ENCODE results near the gene GALNT17. TPM values are rescaled to one million over a fixed set of nuclear protein-coding genes. Genes with fewer than 3 reads are reported as not detected.

The GALNT17 gene
- total RNA-seq, 2 donors from 2014 or later, result 46.7 to 58.1 TPM

DNA sequence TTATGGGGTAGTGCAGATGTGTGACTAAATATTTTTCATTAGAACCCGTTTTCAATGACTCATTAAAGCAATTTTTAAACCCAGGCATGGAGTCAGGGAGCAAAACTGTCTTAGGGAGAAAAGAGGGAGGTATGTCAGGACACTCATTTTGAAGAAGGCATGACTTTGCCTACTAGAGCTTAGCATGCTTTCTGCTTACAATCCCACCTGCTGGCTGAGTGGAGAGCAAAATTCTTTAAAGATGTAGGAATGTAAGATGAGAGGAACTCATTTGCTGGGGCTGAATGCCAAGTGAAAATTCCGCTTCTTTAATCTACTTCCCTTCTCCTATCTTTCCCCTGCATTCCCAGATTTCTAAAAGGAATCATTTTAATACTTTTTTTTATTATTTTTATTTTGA, 232.6 kb downstream of the GALNT17 start:
- H3K36me3 ChIP-seq, result no peaks in the 10 kb centered on the region
- intact Hi-C loops (cut with DNase I), result no loop called here
- no peak overlapping the region for H3K4me3 ChIP-seq
- 48% methylated on average over 2 of the region's 2 CpGs for WGBS
- H3K27ac ChIP-seq, result no peak overlapping the region
- H3K4me1 ChIP-seq (replicated peaks), result no peaks in the 10 kb centered on the region
- no peak for DNase-seq (ENCODE audit: low spot score)
- TF ChIP-seq POLR2AphosphoS5 (IDR thresholded peaks at IDR 0.05), result no peak
- TF ChIP-seq, protein P1, sequence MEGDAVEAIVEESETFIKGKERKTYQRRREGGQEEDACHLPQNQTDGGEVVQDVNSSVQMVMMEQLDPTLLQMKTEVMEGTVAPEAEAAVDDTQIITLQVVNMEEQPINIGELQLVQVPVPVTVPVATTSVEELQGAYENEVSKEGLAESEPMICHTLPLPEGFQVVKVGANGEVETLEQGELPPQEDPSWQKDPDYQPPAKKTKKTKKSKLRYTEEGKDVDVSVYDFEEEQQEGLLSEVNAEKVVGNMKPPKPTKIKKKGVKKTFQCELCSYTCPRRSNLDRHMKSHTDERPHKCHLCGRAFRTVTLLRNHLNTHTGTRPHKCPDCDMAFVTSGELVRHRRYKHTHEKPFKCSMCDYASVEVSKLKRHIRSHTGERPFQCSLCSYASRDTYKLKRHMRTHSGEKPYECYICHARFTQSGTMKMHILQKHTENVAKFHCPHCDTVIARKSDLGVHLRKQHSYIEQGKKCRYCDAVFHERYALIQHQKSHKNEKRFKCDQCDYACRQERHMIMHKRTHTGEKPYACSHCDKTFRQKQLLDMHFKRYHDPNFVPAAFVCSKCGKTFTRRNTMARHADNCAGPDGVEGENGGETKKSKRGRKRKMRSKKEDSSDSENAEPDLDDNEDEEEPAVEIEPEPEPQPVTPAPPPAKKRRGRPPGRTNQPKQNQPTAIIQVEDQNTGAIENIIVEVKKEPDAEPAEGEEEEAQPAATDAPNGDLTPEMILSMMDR (IDR thresholded peaks at IDR 0.05), result no peak
- no peak for TF ChIP-seq POLR2A (IDR thresholded peaks at IDR 0.05)
- H3K27me3 ChIP-seq (replicated peaks; ENCODE audit: insufficient read depth), result no peaks in the 10 kb centered on the region
- H3K9me3 ChIP-seq, result no peaks in the 10 kb centered on the region

GRCh38 chr7:71372991-71373390, 241.0 kb downstream of the GALNT17 start:
- WGBS, result 83% methylated on average over 5 of the region's 5 CpGs
- Histone ChIP-seq H3K27me3 (replicated peaks; ENCODE audit: insufficient read depth) (no peaks in the 10 kb centered on the region), H3K4me1 (replicated peaks) (no peaks in the 10 kb centered on the region), H3K4me3 (no peak overlapping the region), H3K27ac (no peak overlapping the region), H3K36me3 (no peaks in the 10 kb centered on the region), H3K9me3 (no peaks in the 10 kb centered on the region)
- TF ChIP-seq POLR2A (IDR thresholded peaks at IDR 0.05), result no peak
- no peak for TF ChIP-seq POLR2AphosphoS5 (IDR thresholded peaks at IDR 0.05)
- TF ChIP-seq, protein P1 (IDR thresholded peaks at IDR 0.05), result no peak
- DNase-seq (ENCODE audit: low spot score), result no peak
- intact Hi-C loops (cut with DNase I), result no loop called here

DNA sequence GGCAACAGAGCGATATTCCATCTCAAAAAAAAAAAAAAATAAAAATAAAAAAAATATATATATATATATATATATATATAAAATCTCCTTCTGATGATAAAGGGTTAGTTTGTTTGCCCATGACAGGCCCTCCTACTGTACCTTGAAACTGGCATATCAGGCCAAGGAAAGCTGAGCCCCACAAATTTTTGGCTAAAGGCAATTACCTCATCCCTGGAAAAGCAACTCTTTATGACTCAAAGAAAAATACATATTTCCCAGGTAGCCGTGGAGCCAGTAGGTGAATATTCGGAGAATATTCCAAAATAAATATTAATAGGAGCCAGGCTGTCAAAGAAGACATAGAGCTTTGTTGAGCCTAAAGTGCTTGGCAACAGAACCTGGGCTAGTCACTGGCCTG, 245.1 kb downstream of the GALNT17 start:
- no peak overlapping the region for H3K27ac ChIP-seq
- no peak overlapping the region for H3K4me3 ChIP-seq
- WGBS, result 51% methylated on average over 3 of the region's 3 CpGs
- DNase-seq (ENCODE audit: low spot score), result no peak
- H3K4me1 ChIP-seq (replicated peaks), result no peaks in the 10 kb centered on the region
- H3K9me3 ChIP-seq, result no peaks in the 10 kb centered on the region
- TF ChIP-seq POLR2A (IDR thresholded peaks at IDR 0.05) (no peak), POLR2AphosphoS5 (IDR thresholded peaks at IDR 0.05) (no peak)
- TF ChIP-seq, protein P1 (IDR thresholded peaks at IDR 0.05), result no peak
- intact Hi-C loops (cut with DNase I), result no loop called here
- no peaks in the 10 kb centered on the region for H3K27me3 ChIP-seq (replicated peaks; ENCODE audit: insufficient read depth)
- H3K36me3 ChIP-seq, result no peaks in the 10 kb centered on the region

DNA sequence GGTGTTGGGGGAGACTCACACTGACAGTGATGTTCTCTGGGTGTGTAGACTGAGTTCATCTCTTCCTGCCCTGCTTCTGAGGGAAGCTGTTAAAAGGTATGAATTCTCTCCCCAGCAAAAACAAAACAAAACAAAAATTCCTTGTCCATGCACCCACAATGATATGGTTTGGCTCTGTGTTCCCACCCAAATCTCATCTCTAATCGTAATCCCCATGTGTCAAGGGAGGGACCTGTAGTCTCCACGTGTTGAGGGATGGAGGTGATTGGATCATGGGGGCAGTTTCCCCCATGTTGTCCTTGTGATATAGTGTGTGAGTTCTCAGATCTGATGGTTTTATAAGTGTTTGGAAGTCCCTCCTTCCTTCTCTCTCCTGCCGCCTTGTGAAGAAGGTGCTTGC, 245.5 kb downstream of the GALNT17 start:
- DNase-seq (ENCODE audit: low spot score), result no peak

DNA sequence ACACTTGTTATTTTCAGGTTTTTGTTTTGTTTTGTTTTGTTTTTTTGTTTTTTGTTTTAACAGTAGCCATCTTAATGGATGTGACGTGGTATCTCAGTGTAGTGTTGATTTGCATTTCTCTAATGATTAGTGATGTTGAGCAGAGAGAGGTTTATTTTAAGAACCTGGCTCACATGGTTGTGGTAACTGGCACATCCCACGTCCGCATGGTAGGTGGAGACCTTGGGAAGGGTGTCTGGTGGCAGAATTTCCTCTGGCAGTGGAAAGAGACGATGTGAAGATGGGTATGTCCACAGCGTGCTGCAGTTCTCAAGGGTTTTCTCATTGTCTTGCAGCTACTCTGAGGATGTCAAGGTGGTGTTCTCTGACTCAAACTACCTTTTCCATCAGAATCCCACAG, 252.2 kb downstream of the GALNT17 start:
- DNase-seq (ENCODE audit: low spot score), result no peak
- Histone ChIP-seq H3K27ac (no peak overlapping the region), H3K27me3 (replicated peaks; ENCODE audit: insufficient read depth) (no peaks in the 10 kb centered on the region), H3K4me1 (replicated peaks) (no peaks in the 10 kb centered on the region), H3K36me3 (no peaks in the 10 kb centered on the region), H3K9me3 (no peaks in the 10 kb centered on the region), H3K4me3 (no peak overlapping the region)
- no peak for TF ChIP-seq POLR2AphosphoS5 (IDR thresholded peaks at IDR 0.05)
- TF ChIP-seq, protein P1 (IDR thresholded peaks at IDR 0.05), result no peak
- no peak for TF ChIP-seq POLR2A (IDR thresholded peaks at IDR 0.05)
- 93% methylated on average over 5 of the region's 5 CpGs for WGBS
- intact Hi-C loops (cut with DNase I), result no loop called here

More for the DNA sequence above, 245.5 kb downstream of the GALNT17 start:
- no peak overlapping the region for H3K4me3 ChIP-seq
- H3K4me1 ChIP-seq (replicated peaks), result no peaks in the 10 kb centered on the region
- no peaks in the 10 kb centered on the region for H3K9me3 ChIP-seq
- TF ChIP-seq, protein P1 (IDR thresholded peaks at IDR 0.05), result no peak
- TF ChIP-seq POLR2A (IDR thresholded peaks at IDR 0.05) (no peak), POLR2AphosphoS5 (IDR thresholded peaks at IDR 0.05) (no peak)
- H3K27me3 ChIP-seq (replicated peaks; ENCODE audit: insufficient read depth), result no peaks in the 10 kb centered on the region
- no peak overlapping the region for H3K27ac ChIP-seq
- no peaks in the 10 kb centered on the region for H3K36me3 ChIP-seq
- intact Hi-C loops (cut with DNase I), result no loop called here
- WGBS, result 84% methylated on average over 3 of the region's 3 CpGs

All from prostate gland (tissue), 2 donors.